ENCODE data around the gene UGT2B11. TPM values are rescaled to one million over a fixed set of nuclear protein-coding genes. Genes with fewer than 3 reads are reported as not detected.
"Not testable (repeated sequence)": the region's sequence is repeated elsewhere in the genome, so short reads cannot be mapped to it uniquely, and the experiment has no call there.

Gene UGT2B11
- polyA plus RNA-seq (2013, experiment 1 of 2) = 0.85 TPM
- 0.71 TPM for polyA plus RNA-seq (2013, experiment 2 of 2)

- Histone ChIP-seq H3K36me3 (ENCODE audit: control insufficient read depth, insufficient read depth, low read length) (no peaks in the 10 kb centered on the region), H3K4me1 (ENCODE audit: control insufficient read depth, insufficient read depth, low read length, poor library complexity, severe bottlenecking) (no peaks in the 10 kb centered on the region), H3K27ac (ENCODE audit: low read depth, low read length, severe bottlenecking) (no peak within 1 kb of the TSS), H3K4me3 (ENCODE audit: extremely low read depth, insufficient read depth, low read length, poor library complexity, severe bottlenecking) (no peak within 1 kb of the TSS), H3K9me3 (ENCODE audit: control insufficient read depth, low read length) (no peaks in the 10 kb centered on the region)
- no CpG with 5 or more reads among the region's 3 CpGs for WGBS, 2 experiments (ENCODE audit: insufficient coverage in 2 of 2)
Measured at GRCh38 chr4:69214716-69215115, at the start of gene UGT2B11. TSS of gene UGT2B11 (minus strand) at chr4:69214748. CDS start at chr4:69214722, 26 bp downstream.

- not testable (repeated sequence) for H3K9me3 ChIP-seq (ENCODE audit: control insufficient read depth, low read length); H3K4me1 ChIP-seq (ENCODE audit: control insufficient read depth, insufficient read depth, low read length, poor library complexity, severe bottlenecking); H3K36me3 ChIP-seq (ENCODE audit: control insufficient read depth, insufficient read depth, low read length); H3K4me3 ChIP-seq (ENCODE audit: extremely low read depth, insufficient read depth, low read length, poor library complexity, severe bottlenecking)
- peak overlapping the region; percentile 46 for H3K27ac ChIP-seq (ENCODE audit: low read depth, low read length, severe bottlenecking)
- WGBS, 2 experiments (ENCODE audit: insufficient coverage in 2 of 2) = 75 to 100% methylated on average over 1 of the region's 3 CpGs
Measured at GRCh38 chr4:69253147-69253772, 38.7 kb upstream of the UGT2B11 start.

- whole genome bisulfite sequencing, 2 experiments (ENCODE audit: insufficient coverage in 2 of 2) = no CpG with 5 or more reads among the region's 2 CpGs
- not testable (repeated sequence) for H3K27ac ChIP-seq (ENCODE audit: low read depth, low read length, severe bottlenecking); H3K9me3 ChIP-seq (ENCODE audit: control insufficient read depth, low read length); H3K4me3 ChIP-seq (ENCODE audit: extremely low read depth, insufficient read depth, low read length, poor library complexity, severe bottlenecking); H3K4me1 ChIP-seq (ENCODE audit: control insufficient read depth, insufficient read depth, low read length, poor library complexity, severe bottlenecking); H3K36me3 ChIP-seq (ENCODE audit: control insufficient read depth, insufficient read depth, low read length)
Measured at GRCh38 chr4:69250884-69251283, 36.3 kb upstream of the UGT2B11 start.

GRCh38 chr4:69242562-69243240, 28.2 kb upstream of the UGT2B11 start:
- H3K4me1 ChIP-seq (ENCODE audit: control insufficient read depth, insufficient read depth, low read length, poor library complexity, severe bottlenecking); H3K9me3 ChIP-seq (ENCODE audit: control insufficient read depth, low read length); H3K36me3 ChIP-seq (ENCODE audit: control insufficient read depth, insufficient read depth, low read length); H3K4me3 ChIP-seq (ENCODE audit: extremely low read depth, insufficient read depth, low read length, poor library complexity, severe bottlenecking); H3K27ac ChIP-seq (ENCODE audit: low read depth, low read length, severe bottlenecking): not testable (repeated sequence)
- 100% methylated on average over 1 of the region's 3 CpGs; no CpG with 5 or more reads in 1 of the 2 experiments for WGBS, 2 experiments (ENCODE audit: insufficient coverage in 2 of 2)

- not testable (repeated sequence) for H3K4me1 ChIP-seq (ENCODE audit: control insufficient read depth, insufficient read depth, low read length, poor library complexity, severe bottlenecking); H3K36me3 ChIP-seq (ENCODE audit: control insufficient read depth, insufficient read depth, low read length); H3K9me3 ChIP-seq (ENCODE audit: control insufficient read depth, low read length); H3K4me3 ChIP-seq (ENCODE audit: extremely low read depth, insufficient read depth, low read length, poor library complexity, severe bottlenecking); H3K27ac ChIP-seq (ENCODE audit: low read depth, low read length, severe bottlenecking)
- 100% methylated on average over 1 of the region's 2 CpGs; no CpG with 5 or more reads in 1 of the 2 experiments for WGBS, 2 experiments (ENCODE audit: insufficient coverage in 2 of 2)
Measured at GRCh38 chr4:69241746-69242145, 27.2 kb upstream of the UGT2B11 start.

- not testable (repeated sequence) for H3K36me3 ChIP-seq (ENCODE audit: control insufficient read depth, insufficient read depth, low read length); H3K27ac ChIP-seq (ENCODE audit: low read depth, low read length, severe bottlenecking); H3K4me1 ChIP-seq (ENCODE audit: control insufficient read depth, insufficient read depth, low read length, poor library complexity, severe bottlenecking); H3K4me3 ChIP-seq (ENCODE audit: extremely low read depth, insufficient read depth, low read length, poor library complexity, severe bottlenecking); H3K9me3 ChIP-seq (ENCODE audit: control insufficient read depth, low read length)
- no CpG with 5 or more reads among the region's 3 CpGs for WGBS, 2 experiments (ENCODE audit: insufficient coverage in 2 of 2)
Measured at GRCh38 chr4:69240787-69241186, 26.2 kb upstream of the UGT2B11 start.

- 92 to 94% methylated on average over 1 to 2 of the region's 6 CpGs for WGBS, 2 experiments (ENCODE audit: insufficient coverage in 2 of 2)
- Histone ChIP-seq H3K27ac (ENCODE audit: low read depth, low read length, severe bottlenecking) (peak overlapping the region; percentile 23), H3K4me1 (ENCODE audit: control insufficient read depth, insufficient read depth, low read length, poor library complexity, severe bottlenecking) (no peaks in the 10 kb centered on the region), H3K36me3 (ENCODE audit: control insufficient read depth, insufficient read depth, low read length) (no peaks in the 10 kb centered on the region), H3K4me3 (ENCODE audit: extremely low read depth, insufficient read depth, low read length, poor library complexity, severe bottlenecking) (no peak overlapping the region), H3K9me3 (ENCODE audit: control insufficient read depth, low read length) (no peaks in the 10 kb centered on the region)
Measured at GRCh38 chr4:69239557-69240168, 25.1 kb upstream of the UGT2B11 start.

GRCh38 chr4:69239092-69239491, 24.5 kb upstream of the UGT2B11 start:
- H3K4me3 ChIP-seq (ENCODE audit: extremely low read depth, insufficient read depth, low read length, poor library complexity, severe bottlenecking) = no peak overlapping the region

GRCh38 chr4:69224891-69225290, 10.3 kb upstream of the UGT2B11 start:
- no peak overlapping the region for H3K27ac ChIP-seq (ENCODE audit: low read depth, low read length, severe bottlenecking)
- no peak overlapping the region for H3K4me3 ChIP-seq (ENCODE audit: extremely low read depth, insufficient read depth, low read length, poor library complexity, severe bottlenecking)
- H3K4me1 ChIP-seq (ENCODE audit: control insufficient read depth, insufficient read depth, low read length, poor library complexity, severe bottlenecking) = peaks cover 6% of the 10 kb centered on the region
- no peaks in the 10 kb centered on the region for H3K9me3 ChIP-seq (ENCODE audit: control insufficient read depth, low read length)
- no CpG with 5 or more reads among the region's 2 CpGs for WGBS, 2 experiments (ENCODE audit: insufficient coverage in 2 of 2)
- H3K36me3 ChIP-seq (ENCODE audit: control insufficient read depth, insufficient read depth, low read length) = no peaks in the 10 kb centered on the region

More at GRCh38 chr4:69239092-69239491, 24.5 kb upstream of the UGT2B11 start:
- H3K4me1 ChIP-seq (ENCODE audit: control insufficient read depth, insufficient read depth, low read length, poor library complexity, severe bottlenecking) = no peaks in the 10 kb centered on the region
- H3K36me3 ChIP-seq (ENCODE audit: control insufficient read depth, insufficient read depth, low read length) = no peaks in the 10 kb centered on the region
- no peaks in the 10 kb centered on the region for H3K9me3 ChIP-seq (ENCODE audit: control insufficient read depth, low read length)
- no peak overlapping the region for H3K27ac ChIP-seq (ENCODE audit: low read depth, low read length, severe bottlenecking)
- WGBS, 2 experiments (ENCODE audit: insufficient coverage in 2 of 2) = no CpG with 5 or more reads among the region's 2 CpGs

- H3K27ac ChIP-seq (ENCODE audit: low read depth, low read length, severe bottlenecking); H3K4me1 ChIP-seq (ENCODE audit: control insufficient read depth, insufficient read depth, low read length, poor library complexity, severe bottlenecking); H3K36me3 ChIP-seq (ENCODE audit: control insufficient read depth, insufficient read depth, low read length); H3K4me3 ChIP-seq (ENCODE audit: extremely low read depth, insufficient read depth, low read length, poor library complexity, severe bottlenecking); H3K9me3 ChIP-seq (ENCODE audit: control insufficient read depth, low read length): not testable (repeated sequence)
- 90 to 97% methylated on average over 5 to 6 of the region's 6 CpGs for WGBS, 2 experiments (ENCODE audit: insufficient coverage in 2 of 2)
Measured at GRCh38 chr4:69223277-69223676, 8.7 kb upstream of the UGT2B11 start.

GRCh38 chr4:69218491-69218890, 3.9 kb upstream of the UGT2B11 start:
- not testable (repeated sequence) for H3K36me3 ChIP-seq (ENCODE audit: control insufficient read depth, insufficient read depth, low read length); H3K9me3 ChIP-seq (ENCODE audit: control insufficient read depth, low read length); H3K4me1 ChIP-seq (ENCODE audit: control insufficient read depth, insufficient read depth, low read length, poor library complexity, severe bottlenecking); H3K27ac ChIP-seq (ENCODE audit: low read depth, low read length, severe bottlenecking); H3K4me3 ChIP-seq (ENCODE audit: extremely low read depth, insufficient read depth, low read length, poor library complexity, severe bottlenecking)
- WGBS, 2 experiments (ENCODE audit: insufficient coverage in 2 of 2) = no CpG with 5 or more reads among the region's 2 CpGs

All from mesodermal cell (in vitro differentiated cells).